Measurements from ENCODE around the gene VARS1. TPM values are rescaled to one million over a fixed set of nuclear protein-coding genes. Genes with fewer than 3 reads are reported as not detected.
"Not testable (repeated sequence)": the region's sequence is repeated elsewhere in the genome, so short reads cannot be mapped to it uniquely, and the experiment has no call there.

VARS1 gene
- total RNA-seq, 1 experiment from 2014 or later: 89.8 TPM

GRCh38 chr6:31842053-31842452 lies 46.5 kb upstream of the VARS1 start:
- TF ChIP-seq CTCF (conservative IDR thresholded peaks at IDR 0.05; ENCODE audit: low read depth, low read length): no peak
- no peak for TF ChIP-seq EZH2 (IDR thresholded peaks at IDR 0.05; ENCODE audit: low read length, unreplicated experiment)
- no peak for TF ChIP-seq EZH2phosphoT487 (IDR thresholded peaks at IDR 0.05; ENCODE audit: borderline replicate concordance, low read length)
- ChIA-PET POLR2A (ENCODE audit: unreplicated experiment) (interaction anchor here (0.7 kb wide), 1 partner anchor 9 kb away, joined by 3 read pairs; no protein-coding TSS in a partner anchor), CTCF (no interaction called here)
- H3K9me3 ChIP-seq (ENCODE audit: low read length): no peaks in the 10 kb centered on the region
- no TSS peak for BruUV-seq (replicated peaks)
- H3K9me2 ChIP-seq (replicated peaks; ENCODE audit: low read length): no peaks in the 10 kb centered on the region
- H3K4me1 ChIP-seq (ENCODE audit: insufficient read depth, low read length): peaks cover 15% of the 10 kb centered on the region
- no peak overlapping the region for H2AFZ ChIP-seq (ENCODE audit: low read length)
- no peak overlapping the region for H3K9ac ChIP-seq (ENCODE audit: low read length)
- H3K4me2 ChIP-seq (ENCODE audit: low read length): no peak overlapping the region
- peaks cover 36% of the 10 kb centered on the region for H3F3A ChIP-seq (ENCODE audit: low read length, unreplicated experiment)
- no peak overlapping the region for H3K4me3 ChIP-seq (ENCODE audit: low read length)
- H3K27me3 ChIP-seq (ENCODE audit: low read length): no peaks in the 10 kb centered on the region
- H4K20me1 ChIP-seq (ENCODE audit: low read length): peaks cover 30% of the 10 kb centered on the region
- H3K27ac ChIP-seq (ENCODE audit: low read length): no peak overlapping the region
- intact Hi-C loops (cut with micrococcal nuclease): no loop called here
- ATAC-seq (0 out of 2 replicates have a peak, but pooled peaks have one; percentile 5), DNase-seq (no peak)
- H3K79me2 ChIP-seq (ENCODE audit: low read length): peaks cover 20% of the 10 kb centered on the region
- H3K36me3 ChIP-seq (ENCODE audit: low read depth, low read length): peaks cover 34% of the 10 kb centered on the region

- H3K9me2 ChIP-seq (replicated peaks; ENCODE audit: low read length); POLR2A ChIA-PET (ENCODE audit: unreplicated experiment); BruUV-seq (replicated peaks); H3K27ac ChIP-seq (ENCODE audit: low read length); H3K27me3 ChIP-seq (ENCODE audit: low read length); CTCF ChIA-PET; H2AFZ ChIP-seq (ENCODE audit: low read length); ATAC-seq; H3K4me3 ChIP-seq (ENCODE audit: low read length); H3K9ac ChIP-seq (ENCODE audit: low read length); H3K4me2 ChIP-seq (ENCODE audit: low read length); H3K9me3 ChIP-seq (ENCODE audit: low read length); DNase-seq: not testable (repeated sequence)
- peaks cover 42% of the 10 kb centered on the region for H4K20me1 ChIP-seq (ENCODE audit: low read length)
- peaks cover 43% of the 10 kb centered on the region for H3K79me2 ChIP-seq (ENCODE audit: low read length)
- peaks cover 18% of the 10 kb centered on the region for H3K4me1 ChIP-seq (ENCODE audit: insufficient read depth, low read length)
- H3K36me3 ChIP-seq (ENCODE audit: low read depth, low read length): peaks cover 45% of the 10 kb centered on the region
- intact Hi-C loops (cut with micrococcal nuclease): loop anchor here (10.0 kb wide), 1 partner anchor 155 kb away; the partner anchor contains the start of gene LY6G5C
- peaks cover 40% of the 10 kb centered on the region for H3F3A ChIP-seq (ENCODE audit: low read length, unreplicated experiment)
Measured at GRCh38 chr6:31839779-31840126, 44.2 kb upstream of the VARS1 start.

- Histone ChIP-seq H3K27ac (ENCODE audit: low read length) (no peak overlapping the region), H2AFZ (ENCODE audit: low read length) (no peak overlapping the region), H4K20me1 (ENCODE audit: low read length) (peaks cover 42% of the 10 kb centered on the region), H3K9me2 (replicated peaks; ENCODE audit: low read length) (no peaks in the 10 kb centered on the region), H3K4me3 (ENCODE audit: low read length) (no peak overlapping the region), H3K27me3 (ENCODE audit: low read length) (no peaks in the 10 kb centered on the region), H3K9me3 (ENCODE audit: low read length) (no peaks in the 10 kb centered on the region), H3F3A (ENCODE audit: low read length, unreplicated experiment) (peaks cover 40% of the 10 kb centered on the region), H3K4me2 (ENCODE audit: low read length) (peak overlapping the region; percentile 14; the same call in 1 of the 2 replicates), H3K79me2 (ENCODE audit: low read length) (peaks cover 45% of the 10 kb centered on the region), H3K4me1 (ENCODE audit: insufficient read depth, low read length) (peaks cover 18% of the 10 kb centered on the region), H3K36me3 (ENCODE audit: low read depth, low read length) (peaks cover 45% of the 10 kb centered on the region), H3K9ac (ENCODE audit: low read length) (no peak overlapping the region)
- intact Hi-C loops (cut with micrococcal nuclease): loop anchor here (10.0 kb wide), 1 partner anchor 154 kb away; the partner anchor contains the start of gene LY6G5C
- POLR2A ChIA-PET (ENCODE audit: unreplicated experiment): no interaction called here
- ATAC-seq: no peak
- TF ChIP-seq EZH2 (IDR thresholded peaks at IDR 0.05; ENCODE audit: low read length, unreplicated experiment): no peak
- TF ChIP-seq EZH2phosphoT487 (IDR thresholded peaks at IDR 0.05; ENCODE audit: borderline replicate concordance, low read length): no peak
- TF ChIP-seq CTCF (conservative IDR thresholded peaks at IDR 0.05; ENCODE audit: low read depth, low read length): no peak
- DNase-seq: no peak
- CTCF ChIA-PET: no interaction called here
- BruUV-seq (replicated peaks): no TSS peak
Measured at GRCh38 chr6:31838968-31839367, 43.4 kb upstream of the VARS1 start.

- Histone ChIP-seq H3K36me3 (ENCODE audit: low read depth, low read length) (peaks cover 45% of the 10 kb centered on the region), H4K20me1 (ENCODE audit: low read length) (peaks cover 42% of the 10 kb centered on the region), H3K4me3 (ENCODE audit: low read length) (peak overlapping the region; percentile 97), H3K4me1 (ENCODE audit: insufficient read depth, low read length) (peaks cover 18% of the 10 kb centered on the region), H3F3A (ENCODE audit: low read length, unreplicated experiment) (peaks cover 40% of the 10 kb centered on the region), H3K79me2 (ENCODE audit: low read length) (peaks cover 51% of the 10 kb centered on the region), H3K4me2 (ENCODE audit: low read length) (peak overlapping the region; percentile 92), H3K9ac (ENCODE audit: low read length) (peak overlapping the region; percentile 98; the same call in 1 of the 2 replicates)
- H3K27me3 ChIP-seq (ENCODE audit: low read length); DNase-seq; H3K9me2 ChIP-seq (replicated peaks; ENCODE audit: low read length); ATAC-seq; H3K9me3 ChIP-seq (ENCODE audit: low read length); CTCF ChIA-PET; BruUV-seq (replicated peaks); H3K27ac ChIP-seq (ENCODE audit: low read length); H2AFZ ChIP-seq (ENCODE audit: low read length): not testable (repeated sequence)
- POLR2A ChIA-PET (ENCODE audit: unreplicated experiment): interaction anchor here (1.2 kb wide), 1 partner anchor 11 kb away, joined by 4 read pairs; no protein-coding TSS in a partner anchor
- intact Hi-C loops (cut with micrococcal nuclease): loop anchor here (10.0 kb wide), 1 partner anchor 153 kb away; the partner anchor contains the start of gene LY6G5C
Measured at GRCh38 chr6:31838114-31838553, 42.6 kb upstream of the VARS1 start.

Data from PC-3 (cell line).